Upper lobe of left lung (tissue), 6 donors: Measurements from ENCODE around the gene PRDM16. TPM values are rescaled to one million over a fixed set of nuclear protein-coding genes. Genes with fewer than 3 reads are reported as not detected.

Experiments
- ATAC-seq, 2 donors: fragments of 200-7000 bp; cut with Tn5 transposase; one replicate each; pipeline ENCODE4 v1.9.1; 2022; ENCODE audit warnings: mild to moderate bottlenecking in 2 of 2, moderate library complexity in 2 of 2; ENCODE audit not compliant: low FRiP score in 2 of 2
- DNase-seq, 2 donors: peaks; one replicate each; pipeline ENCODE4 v3.0.0-alpha.2; 2019 to 2020
- H3K27ac ChIP-seq, 4 donors: fragments of 200-600 bp; sonication (generic); one replicate each; pipeline ENCODE4 v1.5.1; 2016 to 2019
- H3K27me3 ChIP-seq, 4 donors: fragments of 200-600 bp; sonication (generic); one replicate each; pipeline ENCODE4 v1.5.1; 2017 to 2019
- H3K36me3 ChIP-seq, 4 donors: fragments of 200-600 bp; sonication (generic); one replicate each; pipeline ENCODE4 v1.5.1; 2016 to 2019
- H3K4me1 ChIP-seq, 4 donors: fragments of 200-600 bp; sonication (generic); one replicate each; pipeline ENCODE4 v1.5.1; 2018 to 2019
- H3K4me3 ChIP-seq, 4 donors: fragments of 200-600 bp; sonication (generic); one replicate each; pipeline ENCODE4 v1.5.1; 2017 to 2019; ENCODE audit warnings: mild to moderate bottlenecking in 2 of 4, moderate library complexity in 1 of 4
- H3K9me3 ChIP-seq, 4 donors: fragments of 200-600 bp; sonication (generic); one replicate each; pipeline ENCODE4 v1.5.1; 2018 to 2019
- CTCF ChIP-seq, 6 experiments: fragments of 450-650 bp in 4 of 6; fragments of 200-600 bp in 2 of 6; sonication (generic) in 2 of 6; IDR thresholded peaks; one replicate each; pipeline ENCODE4 v1.5.1; 2016 to 2019; ENCODE audit warnings: antibody characterized with exemption in 6 of 6
- EP300 ChIP-seq, 4 donors: sonication (generic); formaldehyde crosslinking; IDR thresholded peaks; one replicate each; pipeline ENCODE4 v1.5.1; 2017; ENCODE audit warnings: antibody characterized with exemption in 4 of 4, control low read depth in 2 of 4
- POLR2A ChIP-seq, 4 donors: fragments of 450-650 bp; IDR thresholded peaks; one replicate each; pipeline ENCODE4 v1.5.1; 2016 to 2017; ENCODE audit warnings: antibody characterized with exemption in 4 of 4, mild to moderate bottlenecking in 2 of 4
- POLR2AphosphoS5 ChIP-seq, 2 donors: sonication (generic); formaldehyde crosslinking; IDR thresholded peaks; one replicate each; pipeline ENCODE4 v1.5.1; 2017; ENCODE audit warnings: antibody characterized with exemption in 2 of 2
- WGBS, 2 donors: methylation state at CpG; one replicate each; pipeline ENCODE4 v1.1.5; 2017 to 2018; 5-methylcytosine and 5-hydroxymethylcytosine counted together
- total RNA-seq, 6 donors: library from RNA; depleted of rRNA in 4 of 6; stranded (reverse); fragments of >200 nt in 4 of 6; gene quantifications; one replicate each; pipeline versions ENCODE4 v1.1.0 to v1.2.1, GENCODE V29; 2016 to 2021
- donor health status: DM: no; HTN: no; CAD: no; lungs with moderate emphysema.
- donor health status: DM: no; HTN: yes; CAD: no; lungs with severe emphysema.

PRDM16 gene
- total RNA-seq, 6 donors from 2014 or later = 12.3 to 54.5 (median 21.2) TPM

DNA sequence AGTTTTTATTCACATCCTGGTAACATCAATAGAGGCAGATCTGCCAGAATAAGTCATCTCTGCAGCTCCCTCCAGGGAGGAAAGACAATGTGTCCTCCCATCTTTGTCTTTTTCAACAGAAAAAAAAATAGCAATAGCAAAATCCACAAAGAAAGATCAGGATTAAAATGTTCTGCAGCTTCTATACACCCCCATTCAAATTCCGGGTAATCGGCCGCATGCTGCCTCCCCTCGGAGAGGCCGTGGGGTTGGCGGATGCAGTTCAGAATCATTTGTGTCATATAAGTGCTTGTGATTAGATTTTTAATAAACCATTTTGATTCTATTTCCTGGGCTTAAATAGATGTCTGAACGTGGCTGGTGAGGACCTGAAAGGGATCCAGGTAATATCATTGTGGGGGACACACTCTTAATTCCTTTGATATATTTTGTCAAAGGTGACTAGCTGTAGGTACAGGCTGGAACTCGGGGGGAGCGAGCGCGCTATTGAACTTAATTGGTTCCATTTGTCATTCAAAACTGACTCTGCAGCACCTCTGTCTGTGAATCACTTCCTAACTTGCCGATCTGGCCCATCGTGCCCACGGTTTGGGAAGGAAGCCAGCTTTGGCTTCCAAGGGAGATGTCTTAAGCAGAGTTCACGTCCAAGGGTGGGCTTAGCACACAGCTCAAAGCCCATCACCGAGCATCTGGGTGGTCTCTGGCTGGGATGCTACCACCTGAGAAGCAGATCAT is 299.9 kb downstream of the PRDM16 start:
- Histone ChIP-seq H3K4me1 (peaks cover 0 to 12% (median 4%) of the 10 kb centered on the region in 4 donors), H3K36me3 (no peaks in the 10 kb centered on the region), H3K27ac (peak overlapping the region in 2 of 4 donors; percentile 35 to 44), H3K27me3 (no peaks in the 10 kb centered on the region), H3K4me3 (no peak overlapping the region), H3K9me3 (no peaks in the 10 kb centered on the region)
- TF ChIP-seq POLR2A (IDR thresholded peaks at IDR 0.05) = no peak
- no peak for TF ChIP-seq EP300 (IDR thresholded peaks at IDR 0.05)
- no peak for TF ChIP-seq CTCF (IDR thresholded peaks at IDR 0.05)
- no peak for TF ChIP-seq POLR2AphosphoS5 (IDR thresholded peaks at IDR 0.05)
- ATAC-seq = no peak
- 66 to 72% methylated on average over 14 to 16 of the region's 16 CpGs for WGBS, 2 donors
- no peak for DNase-seq

GRCh38 chr1:3369446-3370076 is 300.6 kb downstream of the PRDM16 start:
- TF ChIP-seq EP300 (IDR thresholded peaks at IDR 0.05) (no peak), POLR2AphosphoS5 (IDR thresholded peaks at IDR 0.05) (no peak), POLR2A (IDR thresholded peaks at IDR 0.05) (no peak)
- H3K27me3 ChIP-seq = no peaks in the 10 kb centered on the region
- H3K36me3 ChIP-seq = no peaks in the 10 kb centered on the region
- H3K4me3 ChIP-seq = no peak overlapping the region
- no peaks in the 10 kb centered on the region for H3K9me3 ChIP-seq
- no peak for DNase-seq
- H3K27ac ChIP-seq = peak overlapping the region in 2 of 4 donors; percentile 35 to 44
- H3K4me1 ChIP-seq = peaks cover 0 to 12% (median 4%) of the 10 kb centered on the region in 4 donors
- 81 to 88% methylated on average over 11 to 12 of the region's 12 CpGs for WGBS, 2 donors
- ATAC-seq = peak in 1 of 2 donors; percentile 80

DNA sequence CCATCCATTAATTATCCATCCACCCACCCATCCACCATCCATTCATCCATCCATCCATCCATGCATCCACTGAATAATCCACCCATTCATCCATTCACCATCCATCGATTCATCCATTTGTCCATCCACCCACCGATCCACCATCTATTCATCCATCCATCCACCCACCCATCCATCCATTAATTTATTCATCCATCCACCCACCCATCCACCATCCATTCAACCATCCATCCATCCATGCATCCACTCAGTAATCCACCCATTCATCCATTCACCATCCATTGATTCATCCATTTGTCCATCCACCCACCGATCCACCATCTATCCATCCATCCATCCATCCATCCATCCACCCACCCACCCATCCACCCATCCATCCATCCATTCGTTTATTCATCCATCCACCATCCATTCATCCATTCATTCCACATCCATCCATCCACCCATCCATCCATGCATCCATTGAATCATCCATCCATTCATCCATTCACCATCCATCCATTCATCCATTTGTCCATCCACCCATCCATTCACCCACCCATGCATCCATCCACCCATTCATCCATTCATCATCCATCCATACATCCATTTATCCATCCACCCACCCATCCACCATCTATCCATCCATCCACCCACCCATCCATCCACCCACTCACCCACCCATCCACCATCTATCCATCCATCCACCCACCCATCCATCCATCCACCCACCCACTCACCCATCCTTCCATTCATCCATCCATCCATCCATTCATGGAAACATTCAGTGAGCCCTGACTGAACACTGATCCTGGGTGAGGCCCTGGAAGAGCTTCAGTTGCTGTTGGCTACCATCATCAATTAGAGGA is 302.1 kb downstream of the PRDM16 start:
- Histone ChIP-seq H3K4me3 (no peak overlapping the region), H3K27me3 (no peaks in the 10 kb centered on the region), H3K36me3 (no peaks in the 10 kb centered on the region), H3K4me1 (peaks cover 0 to 7% (median 1%) of the 10 kb centered on the region in 4 donors), H3K9me3 (no peaks in the 10 kb centered on the region), H3K27ac (no peak overlapping the region)
- ATAC-seq (no peak), DNase-seq (no peak)
- no peak for TF ChIP-seq POLR2AphosphoS5 (IDR thresholded peaks at IDR 0.05)
- TF ChIP-seq POLR2A (IDR thresholded peaks at IDR 0.05) = no peak
- no peak for TF ChIP-seq EP300 (IDR thresholded peaks at IDR 0.05)
- TF ChIP-seq CTCF (IDR thresholded peaks at IDR 0.05) = no peak
- WGBS, 2 donors = 92 to 93% methylated on average over 4 of the region's 4 CpGs

DNA sequence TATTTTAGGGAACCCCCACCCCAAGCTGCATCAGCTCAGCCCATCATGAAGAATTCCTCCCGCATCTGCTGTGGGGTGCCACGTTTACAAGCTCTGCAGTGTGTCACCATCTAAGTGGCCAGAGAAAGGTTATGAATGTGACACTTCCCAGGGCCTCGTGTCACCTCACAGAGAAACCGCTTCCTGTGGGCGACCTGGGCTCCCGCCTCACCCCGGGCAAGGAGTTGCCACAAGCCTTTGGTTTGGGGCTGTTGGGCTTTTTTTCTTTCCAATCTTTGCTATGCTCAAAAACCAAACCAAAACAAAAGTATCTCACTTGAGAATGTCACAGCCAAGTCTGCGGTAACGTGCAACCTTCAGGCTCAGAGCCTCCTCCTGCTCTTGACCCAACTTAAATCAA is 303.3 kb downstream of the PRDM16 start:
- no peak overlapping the region for H3K4me3 ChIP-seq
- no peaks in the 10 kb centered on the region for H3K27me3 ChIP-seq
- no peak for TF ChIP-seq POLR2AphosphoS5 (IDR thresholded peaks at IDR 0.05)
- TF ChIP-seq CTCF (IDR thresholded peaks at IDR 0.05) = no peak
- TF ChIP-seq EP300 (IDR thresholded peaks at IDR 0.05) = no peak
- TF ChIP-seq POLR2A (IDR thresholded peaks at IDR 0.05) = no peak
- H3K27ac ChIP-seq = no peak overlapping the region
- no peaks in the 10 kb centered on the region for H3K36me3 ChIP-seq
- no peaks in the 10 kb centered on the region for H3K4me1 ChIP-seq
- ATAC-seq (no peak), DNase-seq (no peak)
- no peaks in the 10 kb centered on the region for H3K9me3 ChIP-seq
- 62 to 67% methylated on average over 9 of the region's 9 CpGs for WGBS, 2 donors

GRCh38 chr1:3373175-3373574 is 304.2 kb downstream of the PRDM16 start:
- 78 to 91% methylated on average over 11 to 14 of the region's 19 CpGs for WGBS, 2 donors
- Histone ChIP-seq H3K4me3 (no peak overlapping the region), H3K36me3 (no peaks in the 10 kb centered on the region), H3K27ac (no peak overlapping the region), H3K9me3 (no peaks in the 10 kb centered on the region), H3K27me3 (no peaks in the 10 kb centered on the region), H3K4me1 (no peaks in the 10 kb centered on the region)
- ATAC-seq (no peak), DNase-seq (peak in 1 of 2 donors; percentile 56)
- TF ChIP-seq CTCF (IDR thresholded peaks at IDR 0.05) (no peak), POLR2AphosphoS5 (IDR thresholded peaks at IDR 0.05) (no peak), EP300 (IDR thresholded peaks at IDR 0.05) (no peak), POLR2A (IDR thresholded peaks at IDR 0.05) (no peak)
